Heart left ventricle (tissue), 13 donors: Measurements from ENCODE around the gene CERS3.

Experiments used
- CTCF ChIP-seq, 12 donors: fragments of 200-600 bp; sonication (generic) in 4 of 12; IDR thresholded peaks; one replicate each; pipeline versions ENCODE4 v1.5.0 to v1.8.0; 2018 to 2022; ENCODE audit warnings: antibody characterized with exemption in 12 of 12, mild to moderate bottlenecking in 5 of 12
- POLR2A ChIP-seq, 2 donors: fragments of 450-650 bp; IDR thresholded peaks; one replicate each; pipeline ENCODE4 v1.6.1; 2017; ENCODE audit warnings: antibody characterized with exemption in 2 of 2, mild to moderate bottlenecking in 2 of 2, moderate library complexity in 2 of 2
- donor health status: ischemic (EF 13 %, LVEDD 7.1; RV severe dilation, severe dysfunction).
- donor health status: DM: no; HTN: yes; CAD: no.
- donor health status: DM: no; HTN: no; CAD: no.
- donor health status: ischemic (EF 25% LVEDD 6.9; RV normal size, moderate dysfunction).
- donor health status: ischemic (EF 25% LVEDD 5.7; RV mildly dilated, moderate dysfunction).
- donor health status: ischemic (EF 35%, LVEDD 5.7; RV mildly dilated, moderate dysfunction).
- donor health status: nonischemic (EF 11% LVEDD 7.7; RV severe dilation, severe dysfunction).
- donor health status: DM: yes; HTN: yes; CAD: no.
- donor health status: PGD.
- donor health status: ischemic (EF 29% LVEDD 5.4; RV normal size, mild dysfunction).
- donor health status: nonischemic (EF 23%, LVEDD 6.1; RV moderate dilation, normal function).

GRCh38 chr15:100468285-100468684 lies 60.5 kb downstream of the CERS3 start:
- TF ChIP-seq CTCF (IDR thresholded peaks at IDR 0.05) (no peak), POLR2A (IDR thresholded peaks at IDR 0.05) (no peak)
